Measurements from ENCODE around the gene RGS14.

The RGS14 gene

DNA sequence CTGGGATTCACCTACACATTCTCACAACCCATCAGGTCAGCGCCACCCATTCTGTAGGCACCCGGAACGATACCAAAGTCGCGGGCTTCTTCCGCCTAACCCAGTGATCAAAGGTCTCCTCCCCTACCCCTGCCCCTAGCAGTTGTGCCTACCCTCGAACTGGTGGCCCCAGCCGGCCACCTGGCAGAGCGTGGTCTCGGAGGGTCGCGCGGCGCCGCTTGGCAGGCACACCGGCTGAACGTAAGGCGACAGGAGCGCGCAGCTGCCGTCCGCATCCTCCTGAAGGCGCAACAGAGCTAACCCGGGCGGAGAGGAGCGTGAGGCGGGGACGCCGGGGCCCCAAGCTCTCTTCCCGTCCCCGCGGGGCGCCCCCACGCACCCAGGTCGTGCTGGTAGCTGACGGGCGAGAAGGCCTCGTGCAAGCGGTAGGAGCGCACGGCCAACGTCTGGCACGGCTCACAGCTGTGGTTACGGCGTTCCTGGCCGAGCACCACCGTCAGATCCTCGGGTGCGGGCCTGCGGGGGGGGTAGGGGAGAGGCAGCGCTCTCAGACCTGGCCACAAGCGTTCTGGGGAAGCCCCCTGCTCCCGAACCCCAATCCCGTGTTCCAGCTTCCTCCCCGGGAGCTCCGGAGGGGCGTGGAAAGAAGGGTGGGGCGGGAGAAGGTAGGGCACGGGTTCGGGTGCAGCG lies 45.5 kb downstream of the RGS14 start:
- TF ChIP-seq, protein P1, sequence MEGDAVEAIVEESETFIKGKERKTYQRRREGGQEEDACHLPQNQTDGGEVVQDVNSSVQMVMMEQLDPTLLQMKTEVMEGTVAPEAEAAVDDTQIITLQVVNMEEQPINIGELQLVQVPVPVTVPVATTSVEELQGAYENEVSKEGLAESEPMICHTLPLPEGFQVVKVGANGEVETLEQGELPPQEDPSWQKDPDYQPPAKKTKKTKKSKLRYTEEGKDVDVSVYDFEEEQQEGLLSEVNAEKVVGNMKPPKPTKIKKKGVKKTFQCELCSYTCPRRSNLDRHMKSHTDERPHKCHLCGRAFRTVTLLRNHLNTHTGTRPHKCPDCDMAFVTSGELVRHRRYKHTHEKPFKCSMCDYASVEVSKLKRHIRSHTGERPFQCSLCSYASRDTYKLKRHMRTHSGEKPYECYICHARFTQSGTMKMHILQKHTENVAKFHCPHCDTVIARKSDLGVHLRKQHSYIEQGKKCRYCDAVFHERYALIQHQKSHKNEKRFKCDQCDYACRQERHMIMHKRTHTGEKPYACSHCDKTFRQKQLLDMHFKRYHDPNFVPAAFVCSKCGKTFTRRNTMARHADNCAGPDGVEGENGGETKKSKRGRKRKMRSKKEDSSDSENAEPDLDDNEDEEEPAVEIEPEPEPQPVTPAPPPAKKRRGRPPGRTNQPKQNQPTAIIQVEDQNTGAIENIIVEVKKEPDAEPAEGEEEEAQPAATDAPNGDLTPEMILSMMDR (IDR thresholded peaks at IDR 0.05; ENCODE audit: low read depth, low read length), result no peak
- peak overlapping the region; percentile 65 for H3K4me3 ChIP-seq (ENCODE audit: low read depth, low read length)

GRCh38 chr5:177403792-177404640 lies 46.3 kb downstream of the RGS14 start:
- peak overlapping the region; percentile 65 for H3K4me3 ChIP-seq (ENCODE audit: low read depth, low read length)
- TF ChIP-seq, protein P1 (IDR thresholded peaks at IDR 0.05; ENCODE audit: low read depth, low read length), result peak; percentile 75

- TF ChIP-seq, protein P1 (IDR thresholded peaks at IDR 0.05; ENCODE audit: low read depth, low read length), result no peak
- peak overlapping the region; percentile 65 for H3K4me3 ChIP-seq (ENCODE audit: low read depth, low read length)
Measured at GRCh38 chr5:177404641-177405179, 47.0 kb downstream of the RGS14 start.

GRCh38 chr5:177405312-177405711 lies 47.6 kb downstream of the RGS14 start:
- no peak overlapping the region for H3K4me3 ChIP-seq (ENCODE audit: low read depth, low read length)
- TF ChIP-seq, protein P1 (IDR thresholded peaks at IDR 0.05; ENCODE audit: low read depth, low read length), result no peak

GRCh38 chr5:177405805-177406204 lies 48.1 kb downstream of the RGS14 start:
- H3K4me3 ChIP-seq (ENCODE audit: low read depth, low read length), result no peak overlapping the region
- TF ChIP-seq, protein P1 (IDR thresholded peaks at IDR 0.05; ENCODE audit: low read depth, low read length), result no peak

GRCh38 chr5:177409043-177409801 lies 51.5 kb downstream of the RGS14 start, which contains the start of gene F12:
TSS of gene F12 (minus strand) at chr5:177409564. CDS start at chr5:177409527, 37 bp downstream.
- TF ChIP-seq, protein P1 (IDR thresholded peaks at IDR 0.05; ENCODE audit: low read depth, low read length), result no peak
- no peak within 1 kb of the TSS for H3K4me3 ChIP-seq (ENCODE audit: low read depth, low read length)
